GM23338 (cell line): ENCODE measurements around the gene ARHGEF3. TPM values are rescaled to one million over a fixed set of nuclear protein-coding genes. Genes with fewer than 3 reads are reported as not detected.

Experiments used
- ATAC-seq: fragments of 200-7000 bp; cut with Tn5 transposase; 3 replicates; pipeline ENCODE4 v1.9.1; 2020
- DNase-seq: peaks from one replicate; pipeline ENCODE4 v3.0.0-alpha.2; 2015; ENCODE audit warnings: low spot score
- H2AFZ ChIP-seq: fragments of 200-600 bp; sonication (generic); 2 replicates; pipeline ENCODE4 v1.8.0; 2016; ENCODE audit warnings: antibody characterized with exemption, mild to moderate bottlenecking, moderate library complexity
- H3F3A ChIP-seq: fragments of 200-600 bp; sonication (generic); replicated peaks from 2 replicates; pipeline ENCODE4 v1.8.0; 2017; ENCODE audit warnings: antibody characterized with exemption, mixed run types, low read depth
- H3K27ac ChIP-seq: fragments of 200-600 bp; sonication (generic); 2 replicates; pipeline ENCODE4 v1.6.1; 2016; ENCODE audit warnings: low read depth
- H3K27me3 ChIP-seq: fragments of 200-600 bp; sonication (generic); 2 replicates; pipeline ENCODE4 v1.8.0; 2016; ENCODE audit warnings: mild to moderate bottlenecking, mixed run types, moderate library complexity; ENCODE audit not compliant: insufficient read depth
- H3K36me3 ChIP-seq: fragments of 200-600 bp; sonication (generic); 2 replicates; pipeline ENCODE4 v1.8.0; 2016; ENCODE audit warnings: mild to moderate bottlenecking; ENCODE audit not compliant: insufficient read depth
- H3K4me1 ChIP-seq: fragments of 200-600 bp; sonication (generic); 2 replicates; pipeline ENCODE4 v1.8.0; 2016; ENCODE audit warnings: mild to moderate bottlenecking, moderate library complexity; ENCODE audit not compliant: insufficient read depth
- H3K4me2 ChIP-seq: fragments of 200-600 bp; sonication (generic); 2 replicates; pipeline ENCODE4 v1.7.1; 2017; ENCODE audit warnings: mixed run types
- H3K4me3 ChIP-seq: fragments of 200-600 bp; sonication (generic); 2 replicates; pipeline ENCODE4 v1.6.1; 2016; ENCODE audit warnings: mixed run types
- H3K79me2 ChIP-seq: fragments of 200-600 bp; sonication (generic); replicated peaks from 2 replicates; pipeline ENCODE4 v1.8.0; 2017; ENCODE audit warnings: mild to moderate bottlenecking; ENCODE audit not compliant: insufficient read depth
- H3K9me2 ChIP-seq: fragments of 200-600 bp; sonication (generic); 2 replicates; pipeline ENCODE4 v1.8.0; 2017; ENCODE audit not compliant: insufficient read depth
- H4K20me1 ChIP-seq: fragments of 200-600 bp; sonication (generic); replicated peaks from 2 replicates; pipeline ENCODE4 v1.8.0; 2017; ENCODE audit warnings: mild to moderate bottlenecking; ENCODE audit not compliant: insufficient read depth
- H3K27ac Mint-ChIP-seq: 2 replicates; pipeline ENCODE4 v1.8.0; 2020; ENCODE audit warnings: inconsistent platforms, mild to moderate bottlenecking, moderate library complexity, mixed read lengths
- H3K27me3 Mint-ChIP-seq: 3 replicates; pipeline ENCODE4 v1.8.0; 2022; ENCODE audit warnings: low read depth, mild to moderate bottlenecking, moderate library complexity, mixed read lengths, inconsistent platforms; ENCODE audit not compliant: insufficient read depth, poor library complexity
- H3K36me3 Mint-ChIP-seq: 3 replicates; pipeline ENCODE4 v1.8.0; 2021; ENCODE audit warnings: low read depth, mild to moderate bottlenecking, inconsistent platforms, moderate library complexity, mixed read lengths
- H3K4me1 Mint-ChIP-seq: 3 replicates; pipeline ENCODE4 v1.8.0; 2020; ENCODE audit warnings: mild to moderate bottlenecking, inconsistent platforms, mixed read lengths
- H3K4me3 Mint-ChIP-seq: 3 replicates; pipeline ENCODE4 v1.8.0; 2021; ENCODE audit warnings: moderate library complexity, mild to moderate bottlenecking, inconsistent platforms, mixed read lengths
- H3K9me3 Mint-ChIP-seq: 3 replicates; pipeline ENCODE4 v1.8.0; 2020; ENCODE audit warnings: moderate library complexity, mild to moderate bottlenecking, inconsistent platforms, mixed read lengths
- CREB1 ChIP-seq: fragments of 250-450 bp; sonication (Bioruptor Pico); IDR thresholded peaks from 2 replicates; pipeline ENCODE4 v1.5.0; 2020; ENCODE audit warnings: low read depth, mild to moderate bottlenecking, moderate library complexity
- EZH2 ChIP-seq: fragments of 200-600 bp; sonication (generic); IDR thresholded peaks from one replicate; pipeline ENCODE4 v1.8.0; 2017; ENCODE audit warnings: antibody characterized with exemption, mild to moderate bottlenecking, low read depth; ENCODE audit not compliant: unreplicated experiment
- EZH2phosphoT487 ChIP-seq: fragments of 200-600 bp; sonication (generic); IDR thresholded peaks from one replicate; pipeline ENCODE4 v1.8.1; 2018; ENCODE audit warnings: antibody characterized with exemption; ENCODE audit not compliant: unreplicated experiment
- JUNB ChIP-seq: IDR thresholded peaks from one replicate; pipeline ENCODE4 v1.6.1; 2016; ENCODE audit warnings: antibody characterized with exemption; ENCODE audit not compliant: unreplicated experiment
- NANOG ChIP-seq: IDR thresholded peaks from 2 replicates; pipeline ENCODE4 v1.6.1; 2016; ENCODE audit warnings: antibody characterized with exemption, borderline replicate concordance
- POLR2AphosphoS5 ChIP-seq: IDR thresholded peaks from 2 replicates; pipeline ENCODE4 v1.6.1; 2016; ENCODE audit warnings: antibody characterized with exemption, low read depth
- REST ChIP-seq: IDR thresholded peaks from one replicate; pipeline ENCODE4 v1.6.1; 2018; ENCODE audit warnings: antibody characterized with exemption; ENCODE audit not compliant: unreplicated experiment
- STAT1 ChIP-seq: IDR thresholded peaks from one replicate; pipeline ENCODE4 v1.6.1; 2016; ENCODE audit warnings: antibody characterized with exemption; ENCODE audit not compliant: unreplicated experiment
- ZNF114 ChIP-seq: fragments of 250-450 bp; sonication (Bioruptor Pico); IDR thresholded peaks from 2 replicates; pipeline ENCODE4 v1.5.0; 2020; ENCODE audit warnings: mild to moderate bottlenecking, moderate library complexity
- ZNF331 ChIP-seq: fragments of 250-450 bp; sonication (Bioruptor Pico); IDR thresholded peaks from 2 replicates; pipeline ENCODE4 v1.5.0; 2020; ENCODE audit warnings: low read depth, mild to moderate bottlenecking, moderate library complexity
- polyA plus RNA-seq: library from polyadenylated mRNA; unstranded; fragments of >200 nt; fragmentation: Nextera tagmentation; extraction: Ambion mirVana; gene quantifications from 2 replicates; pipeline ENCODE4 v1.2.1, GENCODE V29; 2016
- total RNA-seq: library from RNA; depleted of rRNA; stranded (reverse); fragments of >200 nt; shearing (Covaris generic); gene quantifications from 2 replicates; pipeline ENCODE4 v1.2.3, GENCODE V29; 2014
- TF ChIP-seq, protein P1 (sequence below), 2 experiments: fragments of 200-600 bp in 1 of 2; sonication (generic) in 1 of 2; conservative IDR thresholded peaks; 2 replicates each; pipeline versions ENCODE4 v1.5.1 to v1.6.1; 2016 to 2017; ENCODE audit warnings: antibody characterized with exemption in 2 of 2, low read depth in 2 of 2, mild to moderate bottlenecking in 2 of 2, moderate library complexity in 1 of 2
- TF ChIP-seq, protein P2 (sequence below): IDR thresholded peaks from 2 replicates; pipeline ENCODE4 v1.6.1; 2016; ENCODE audit warnings: antibody characterized with exemption
- TF ChIP-seq, protein P3 (sequence below): fragments of 250-450 bp; sonication (Bioruptor Pico); IDR thresholded peaks from 2 replicates; pipeline ENCODE4 v1.5.0; 2020; ENCODE audit warnings: mild to moderate bottlenecking, moderate library complexity

Gene ARHGEF3
- total and polyA plus RNA-seq, 2 experiments from 2014 or later = 5.0 to 5.1 TPM

- Mint-ChIP-seq H3K27ac (no peak overlapping the region), H3K36me3 (no peaks in the 10 kb centered on the region), H3K4me1 (peaks cover 10% of the 10 kb centered on the region), H3K27me3 (no peaks in the 10 kb centered on the region), H3K4me3 (no peak overlapping the region), H3K9me3 (no peaks in the 10 kb centered on the region; the same call in 2 of the 3 replicates)
- Histone ChIP-seq H3K27me3 (no peaks in the 10 kb centered on the region), H3K4me2 (no peak overlapping the region), H4K20me1 (peaks cover 6% of the 10 kb centered on the region; the same call in 1 of the 2 replicates), H3K27ac (no peak overlapping the region), H3K4me1 (no peaks in the 10 kb centered on the region), H3K36me3 (no peaks in the 10 kb centered on the region), H3K9me2 (no peaks in the 10 kb centered on the region), H3K79me2 (no peaks in the 10 kb centered on the region), H3F3A (no peaks in the 10 kb centered on the region), H2AFZ (no peak overlapping the region), H3K4me3 (no peak overlapping the region)
- TF ChIP-seq POLR2AphosphoS5 (no peak), REST (no peak), CREB1 (CRISPR knock-in tag) (no peak), ZNF114 (CRISPR knock-in tag) (no peak), JUNB (no peak), STAT1 (no peak), EZH2phosphoT487 (no peak), EZH2 (no peak), NANOG (no peak), ZNF331 (CRISPR knock-in tag) (no peak)
- TF ChIP-seq, protein P1, sequence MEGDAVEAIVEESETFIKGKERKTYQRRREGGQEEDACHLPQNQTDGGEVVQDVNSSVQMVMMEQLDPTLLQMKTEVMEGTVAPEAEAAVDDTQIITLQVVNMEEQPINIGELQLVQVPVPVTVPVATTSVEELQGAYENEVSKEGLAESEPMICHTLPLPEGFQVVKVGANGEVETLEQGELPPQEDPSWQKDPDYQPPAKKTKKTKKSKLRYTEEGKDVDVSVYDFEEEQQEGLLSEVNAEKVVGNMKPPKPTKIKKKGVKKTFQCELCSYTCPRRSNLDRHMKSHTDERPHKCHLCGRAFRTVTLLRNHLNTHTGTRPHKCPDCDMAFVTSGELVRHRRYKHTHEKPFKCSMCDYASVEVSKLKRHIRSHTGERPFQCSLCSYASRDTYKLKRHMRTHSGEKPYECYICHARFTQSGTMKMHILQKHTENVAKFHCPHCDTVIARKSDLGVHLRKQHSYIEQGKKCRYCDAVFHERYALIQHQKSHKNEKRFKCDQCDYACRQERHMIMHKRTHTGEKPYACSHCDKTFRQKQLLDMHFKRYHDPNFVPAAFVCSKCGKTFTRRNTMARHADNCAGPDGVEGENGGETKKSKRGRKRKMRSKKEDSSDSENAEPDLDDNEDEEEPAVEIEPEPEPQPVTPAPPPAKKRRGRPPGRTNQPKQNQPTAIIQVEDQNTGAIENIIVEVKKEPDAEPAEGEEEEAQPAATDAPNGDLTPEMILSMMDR (conservative IDR thresholded peaks at IDR 0.05; ENCODE audit: low read depth in 2 of 2) = no peak
- TF ChIP-seq, protein P2, sequence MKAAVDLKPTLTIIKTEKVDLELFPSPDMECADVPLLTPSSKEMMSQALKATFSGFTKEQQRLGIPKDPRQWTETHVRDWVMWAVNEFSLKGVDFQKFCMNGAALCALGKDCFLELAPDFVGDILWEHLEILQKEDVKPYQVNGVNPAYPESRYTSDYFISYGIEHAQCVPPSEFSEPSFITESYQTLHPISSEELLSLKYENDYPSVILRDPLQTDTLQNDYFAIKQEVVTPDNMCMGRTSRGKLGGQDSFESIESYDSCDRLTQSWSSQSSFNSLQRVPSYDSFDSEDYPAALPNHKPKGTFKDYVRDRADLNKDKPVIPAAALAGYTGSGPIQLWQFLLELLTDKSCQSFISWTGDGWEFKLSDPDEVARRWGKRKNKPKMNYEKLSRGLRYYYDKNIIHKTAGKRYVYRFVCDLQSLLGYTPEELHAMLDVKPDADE = no peak
- TF ChIP-seq, protein P3, sequence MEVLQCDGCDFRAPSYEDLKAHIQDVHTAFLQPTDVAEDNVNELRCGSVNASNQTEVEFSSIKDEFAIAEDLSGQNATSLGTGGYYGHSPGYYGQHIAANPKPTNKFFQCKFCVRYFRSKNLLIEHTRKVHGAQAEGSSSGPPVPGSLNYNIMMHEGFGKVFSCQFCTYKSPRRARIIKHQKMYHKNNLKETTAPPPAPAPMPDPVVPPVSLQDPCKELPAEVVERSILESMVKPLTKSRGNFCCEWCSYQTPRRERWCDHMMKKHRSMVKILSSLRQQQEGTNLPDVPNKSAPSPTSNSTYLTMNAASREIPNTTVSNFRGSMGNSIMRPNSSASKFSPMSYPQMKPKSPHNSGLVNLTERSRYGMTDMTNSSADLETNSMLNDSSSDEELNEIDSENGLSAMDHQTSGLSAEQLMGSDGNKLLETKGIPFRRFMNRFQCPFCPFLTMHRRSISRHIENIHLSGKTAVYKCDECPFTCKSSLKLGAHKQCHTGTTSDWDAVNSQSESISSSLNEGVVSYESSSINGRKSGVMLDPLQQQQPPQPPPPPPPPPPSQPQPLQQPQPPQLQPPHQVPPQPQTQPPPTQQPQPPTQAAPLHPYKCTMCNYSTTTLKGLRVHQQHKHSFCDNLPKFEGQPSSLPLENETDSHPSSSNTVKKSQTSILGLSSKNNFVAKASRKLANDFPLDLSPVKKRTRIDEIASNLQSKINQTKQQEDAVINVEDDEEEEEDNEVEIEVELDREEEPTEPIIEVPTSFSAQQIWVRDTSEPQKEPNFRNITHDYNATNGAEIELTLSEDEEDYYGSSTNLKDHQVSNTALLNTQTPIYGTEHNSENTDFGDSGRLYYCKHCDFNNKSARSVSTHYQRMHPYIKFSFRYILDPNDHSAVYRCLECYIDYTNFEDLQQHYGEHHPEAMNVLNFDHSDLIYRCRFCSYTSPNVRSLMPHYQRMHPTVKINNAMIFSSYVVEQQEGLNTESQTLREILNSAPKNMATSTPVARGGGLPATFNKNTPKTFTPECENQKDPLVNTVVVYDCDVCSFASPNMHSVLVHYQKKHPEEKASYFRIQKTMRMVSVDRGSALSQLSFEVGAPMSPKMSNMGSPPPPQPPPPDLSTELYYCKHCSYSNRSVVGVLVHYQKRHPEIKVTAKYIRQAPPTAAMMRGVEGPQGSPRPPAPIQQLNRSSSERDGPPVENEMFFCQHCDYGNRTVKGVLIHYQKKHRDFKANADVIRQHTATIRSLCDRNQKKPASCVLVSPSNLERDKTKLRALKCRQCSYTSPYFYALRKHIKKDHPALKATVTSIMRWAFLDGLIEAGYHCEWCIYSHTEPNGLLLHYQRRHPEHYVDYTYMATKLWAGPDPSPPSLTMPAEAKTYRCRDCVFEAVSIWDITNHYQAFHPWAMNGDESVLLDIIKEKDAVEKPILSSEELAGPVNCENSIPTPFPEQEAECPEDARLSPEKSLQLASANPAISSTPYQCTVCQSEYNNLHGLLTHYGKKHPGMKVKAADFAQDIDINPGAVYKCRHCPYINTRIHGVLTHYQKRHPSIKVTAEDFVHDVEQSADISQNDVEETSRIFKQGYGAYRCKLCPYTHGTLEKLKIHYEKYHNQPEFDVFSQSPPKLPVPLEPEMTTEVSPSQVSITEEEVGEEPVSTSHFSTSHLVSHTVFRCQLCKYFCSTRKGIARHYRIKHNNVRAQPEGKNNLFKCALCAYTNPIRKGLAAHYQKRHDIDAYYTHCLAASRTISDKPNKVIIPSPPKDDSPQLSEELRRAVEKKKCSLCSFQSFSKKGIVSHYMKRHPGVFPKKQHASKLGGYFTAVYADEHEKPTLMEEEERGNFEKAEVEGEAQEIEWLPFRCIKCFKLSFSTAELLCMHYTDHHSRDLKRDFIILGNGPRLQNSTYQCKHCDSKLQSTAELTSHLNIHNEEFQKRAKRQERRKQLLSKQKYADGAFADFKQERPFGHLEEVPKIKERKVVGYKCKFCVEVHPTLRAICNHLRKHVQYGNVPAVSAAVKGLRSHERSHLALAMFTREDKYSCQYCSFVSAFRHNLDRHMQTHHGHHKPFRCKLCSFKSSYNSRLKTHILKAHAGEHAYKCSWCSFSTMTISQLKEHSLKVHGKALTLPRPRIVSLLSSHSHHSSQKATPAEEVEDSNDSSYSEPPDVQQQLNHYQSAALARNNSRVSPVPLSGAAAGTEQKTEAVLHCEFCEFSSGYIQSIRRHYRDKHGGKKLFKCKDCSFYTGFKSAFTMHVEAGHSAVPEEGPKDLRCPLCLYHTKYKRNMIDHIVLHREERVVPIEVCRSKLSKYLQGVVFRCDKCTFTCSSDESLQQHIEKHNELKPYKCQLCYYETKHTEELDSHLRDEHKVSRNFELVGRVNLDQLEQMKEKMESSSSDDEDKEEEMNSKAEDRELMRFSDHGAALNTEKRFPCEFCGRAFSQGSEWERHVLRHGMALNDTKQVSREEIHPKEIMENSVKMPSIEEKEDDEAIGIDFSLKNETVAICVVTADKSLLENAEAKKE (CRISPR knock-in tag) = no peak
- DNase-seq = no peak
- no peak for ATAC-seq
Observed at GRCh38 chr3:56778893-56779292, 22.9 kb downstream of the ARHGEF3 start.
